ENCODE results near the gene CNPY1. TPM values are rescaled to one million over a fixed set of nuclear protein-coding genes. Genes with fewer than 3 reads are reported as not detected.

Gene CNPY1
- total RNA-seq, 4 donors from 2014 or later = not detected

DNA sequence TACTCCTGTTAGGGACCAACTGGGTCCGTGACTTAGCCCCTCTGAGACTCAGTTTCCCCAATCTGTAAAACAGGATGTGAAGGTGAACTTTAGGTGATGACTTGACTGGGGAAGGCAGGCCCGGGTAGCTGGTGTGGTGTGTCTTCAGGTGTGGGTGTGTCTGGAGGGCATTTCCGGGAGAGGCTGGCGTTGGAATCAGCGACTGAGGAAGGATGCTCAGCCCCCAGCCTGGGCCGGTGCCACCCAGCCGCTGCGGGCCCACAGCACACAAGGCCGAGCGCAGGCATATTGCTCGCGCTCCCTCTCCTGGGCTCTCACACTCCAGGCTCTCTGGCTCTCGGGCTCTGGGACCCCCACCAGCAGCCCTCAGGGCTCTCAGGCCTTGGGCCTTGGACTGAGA is 31.7 kb upstream of the CNPY1 start:
- Histone ChIP-seq H3K9me3 (no peaks in the 10 kb centered on the region), H3K27ac (no peak overlapping the region), H3K36me3 (no peaks in the 10 kb centered on the region), H3K27me3 (no peaks in the 10 kb centered on the region), H3K4me3 (replicated peaks in 1 of 3) (no peak overlapping the region), H3K4me1 (no peaks in the 10 kb centered on the region)
- WGBS, 2 donors = 90 to 91% methylated on average over 13 of the region's 13 CpGs
- intact Hi-C loops (cut with DNase I) = no loop called here
- DNase-seq = no peak
- no peak for TF ChIP-seq POLR2A (IDR thresholded peaks at IDR 0.05)
- TF ChIP-seq CTCF (IDR thresholded peaks at IDR 0.05) = no peak

- intact Hi-C loops (cut with DNase I) = no loop called here
- no peak overlapping the region for H3K4me3 ChIP-seq (replicated peaks in 1 of 3)
- H3K27me3 ChIP-seq = no peaks in the 10 kb centered on the region
- no peaks in the 10 kb centered on the region for H3K36me3 ChIP-seq
- TF ChIP-seq POLR2A (IDR thresholded peaks at IDR 0.05) (no peak), CTCF (IDR thresholded peaks at IDR 0.05) (no peak)
- H3K4me1 ChIP-seq = no peaks in the 10 kb centered on the region
- H3K27ac ChIP-seq = no peak overlapping the region
- no peaks in the 10 kb centered on the region for H3K9me3 ChIP-seq
- no peak for DNase-seq
- WGBS, 2 donors = 77 to 86% methylated on average over 8 to 15 of the region's 16 CpGs
These were observed 31.1 kb upstream of the CNPY1 start for GRCh38 chr7:155577509-155577905.

DNA sequence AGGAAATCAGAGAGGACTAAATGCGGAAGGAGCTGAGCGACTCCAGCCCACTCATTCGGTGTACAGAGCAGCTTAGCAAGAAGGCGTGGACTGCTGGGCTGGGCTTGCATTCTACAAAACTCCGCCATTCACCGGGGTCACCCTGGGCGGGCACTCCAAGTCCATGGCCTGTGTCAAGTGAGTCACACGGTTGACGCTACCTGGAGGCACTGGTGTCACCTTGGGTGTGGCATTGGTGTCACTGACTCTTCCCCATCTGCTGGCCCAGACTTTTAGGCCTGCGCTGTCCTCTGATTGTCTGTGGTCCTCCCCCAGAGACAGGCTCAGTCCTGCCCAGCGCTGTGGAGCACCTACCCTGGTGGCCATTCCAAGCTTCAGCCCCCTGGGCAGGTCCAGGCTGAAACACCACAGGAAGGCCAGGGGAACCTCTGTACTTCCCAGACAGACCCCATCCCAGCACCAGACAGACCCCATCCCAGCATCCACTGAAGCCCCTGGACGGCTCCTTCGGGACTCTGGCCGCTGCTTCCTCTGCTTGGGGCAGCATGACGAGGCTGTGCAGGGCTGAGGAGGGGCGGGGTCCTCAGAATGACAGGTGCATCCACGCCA is 30.6 kb upstream of the CNPY1 start:
- H3K27ac ChIP-seq = no peak overlapping the region
- no peaks in the 10 kb centered on the region for H3K36me3 ChIP-seq
- DNase-seq = no peak
- intact Hi-C loops (cut with DNase I) = no loop called here
- no peaks in the 10 kb centered on the region for H3K4me1 ChIP-seq
- WGBS, 2 donors = 78 to 82% methylated on average over 12 to 15 of the region's 17 CpGs
- H3K9me3 ChIP-seq = no peaks in the 10 kb centered on the region
- TF ChIP-seq POLR2A (IDR thresholded peaks at IDR 0.05) = no peak
- no peak for TF ChIP-seq CTCF (IDR thresholded peaks at IDR 0.05)
- H3K4me3 ChIP-seq (replicated peaks in 1 of 3) = no peak overlapping the region
- no peaks in the 10 kb centered on the region for H3K27me3 ChIP-seq

DNA sequence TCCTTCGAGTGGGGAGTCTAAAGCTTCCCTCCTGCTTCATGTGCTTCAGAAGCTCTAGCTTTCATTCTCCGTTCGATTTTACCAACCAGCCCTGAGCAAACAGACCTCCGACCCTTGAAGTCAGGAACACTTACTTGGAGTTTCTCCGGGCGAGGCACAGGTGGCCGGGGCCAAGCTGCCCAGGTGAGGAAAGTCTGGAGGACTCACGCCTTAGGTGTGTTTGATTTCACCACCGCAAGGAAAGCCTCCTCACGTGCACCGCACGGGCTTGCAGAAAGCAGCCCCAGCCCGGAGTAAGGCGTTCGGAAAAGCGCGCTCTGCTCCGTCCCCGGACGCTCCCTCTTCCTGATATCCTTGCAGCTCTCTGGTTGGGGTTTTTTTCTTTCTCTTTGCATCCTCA is 30.1 kb upstream of the CNPY1 start:
- Histone ChIP-seq H3K27me3 (no peaks in the 10 kb centered on the region), H3K9me3 (no peaks in the 10 kb centered on the region), H3K4me1 (no peaks in the 10 kb centered on the region), H3K36me3 (no peaks in the 10 kb centered on the region), H3K27ac (no peak overlapping the region), H3K4me3 (replicated peaks in 1 of 3) (no peak overlapping the region)
- TF ChIP-seq POLR2A (IDR thresholded peaks at IDR 0.05) = no peak
- WGBS, 2 donors = 46 to 54% methylated on average over 20 of the region's 20 CpGs
- intact Hi-C loops (cut with DNase I) = no loop called here
- DNase-seq = no peak

GRCh38 chr7:155574556-155575290 is 28.4 kb upstream of the CNPY1 start:
- 85 to 88% methylated on average over 10 of the region's 10 CpGs for WGBS, 2 donors
- Histone ChIP-seq H3K4me3 (replicated peaks in 1 of 3) (no peak overlapping the region), H3K36me3 (no peaks in the 10 kb centered on the region), H3K4me1 (no peaks in the 10 kb centered on the region), H3K27ac (no peak overlapping the region), H3K27me3 (no peaks in the 10 kb centered on the region), H3K9me3 (no peaks in the 10 kb centered on the region)
- intact Hi-C loops (cut with DNase I) = no loop called here
- no peak for DNase-seq
- TF ChIP-seq POLR2A (IDR thresholded peaks at IDR 0.05) = no peak
- no peak for TF ChIP-seq CTCF (IDR thresholded peaks at IDR 0.05)

All from thyroid gland (tissue), 4 donors.